Measurements from ENCODE around the gene CYTL1. TPM values are rescaled to one million over a fixed set of nuclear protein-coding genes. Genes with fewer than 3 reads are reported as not detected.

The CYTL1 gene
- total RNA-seq, 1 donor from 2014 or later, result 0.81 TPM

DNA sequence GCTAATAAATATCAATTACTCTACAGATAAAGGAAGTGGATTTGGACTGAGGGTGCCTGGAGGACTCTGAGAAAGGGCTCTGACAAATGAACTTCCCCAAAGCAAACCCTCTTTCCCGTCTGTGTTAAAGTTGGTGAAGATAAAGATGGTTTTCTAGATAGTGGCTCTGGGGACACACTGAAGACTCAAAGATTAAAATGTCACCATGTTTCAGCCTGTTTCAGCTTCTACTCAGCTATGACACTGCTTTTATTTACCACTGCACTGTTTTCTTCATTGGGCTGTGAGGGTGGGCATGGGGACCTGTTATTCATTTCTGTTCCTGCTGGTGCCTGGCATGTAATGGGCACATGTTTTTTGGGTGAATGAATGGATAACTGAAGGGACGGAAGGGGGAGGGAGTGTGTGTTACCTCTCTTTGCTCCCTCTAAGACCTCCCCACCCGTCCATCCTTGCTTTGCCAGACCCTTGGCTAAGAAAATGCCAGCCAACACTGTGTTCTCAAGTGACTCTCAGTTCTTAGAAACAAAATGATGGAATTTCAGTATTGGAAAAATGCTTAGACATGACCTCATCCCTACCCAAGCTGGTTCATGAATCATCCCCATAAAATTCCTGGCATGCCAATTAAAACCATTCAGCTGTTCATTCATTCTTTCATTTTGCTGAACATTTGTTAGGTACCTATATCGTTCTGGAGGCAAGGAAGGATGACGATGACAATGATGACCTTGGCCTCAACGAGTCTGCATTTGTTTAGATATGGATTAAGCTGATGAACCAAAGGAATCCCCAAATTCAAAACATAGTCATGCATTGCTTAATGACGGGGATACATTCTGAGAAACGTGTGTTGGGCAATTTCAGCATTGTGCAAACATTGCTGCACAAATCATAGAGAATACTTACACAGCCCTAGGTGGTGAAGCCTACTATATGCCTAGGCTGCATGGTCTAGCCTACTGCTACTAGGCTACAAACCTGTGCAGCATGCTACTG is 18.6 kb upstream of the CYTL1 start:
- DNase-seq (ENCODE audit: missing footprints), result no peak
- ATAC-seq, result peak; percentile 20
- intact Hi-C loops (cut with DNase I), result no loop called here

DNA sequence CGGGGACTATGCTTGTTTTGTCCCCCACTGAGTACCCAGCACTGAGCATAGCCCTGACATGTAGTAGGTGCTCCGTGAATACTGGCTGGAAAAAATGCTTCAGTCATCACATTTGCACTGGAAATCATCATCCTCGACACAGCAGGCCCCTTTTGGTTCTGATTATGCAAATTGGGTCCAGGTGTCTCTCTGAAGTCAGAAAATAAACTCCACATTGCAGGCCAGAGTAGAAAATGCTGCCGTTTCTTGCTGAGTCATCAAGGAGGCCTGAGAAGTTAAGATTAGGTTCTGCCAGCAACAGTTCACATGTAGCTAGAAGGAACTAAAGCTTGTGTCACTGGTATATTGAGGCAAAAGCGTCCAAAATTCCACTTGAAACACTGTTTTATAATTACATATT is 17.0 kb upstream of the CYTL1 start:
- intact Hi-C loops (cut with DNase I), result no loop called here
- DNase-seq (ENCODE audit: missing footprints) (no peak), ATAC-seq (no peak)

DNA sequence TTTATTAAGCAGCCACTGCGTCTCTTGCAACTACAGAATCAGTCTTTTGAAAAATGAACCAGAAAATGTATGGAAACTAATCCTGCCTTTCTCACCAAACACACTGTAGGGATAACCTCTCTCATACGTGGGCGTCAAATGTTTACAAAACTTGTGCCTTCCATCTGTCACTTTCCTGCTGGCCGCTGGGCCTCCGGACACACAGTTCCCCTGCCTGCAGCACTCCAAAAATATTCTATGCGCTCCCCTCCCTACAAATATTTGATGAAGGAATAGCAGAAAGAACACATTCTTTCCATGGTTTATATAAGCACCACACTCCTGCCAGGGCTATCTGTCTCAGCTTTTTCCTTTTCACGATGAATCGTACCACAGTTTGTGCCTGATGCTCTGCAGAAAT is 14.9 kb upstream of the CYTL1 start:
- ATAC-seq, result no peak
- intact Hi-C loops (cut with DNase I), result no loop called here
- DNase-seq (ENCODE audit: missing footprints), result no peak

DNA sequence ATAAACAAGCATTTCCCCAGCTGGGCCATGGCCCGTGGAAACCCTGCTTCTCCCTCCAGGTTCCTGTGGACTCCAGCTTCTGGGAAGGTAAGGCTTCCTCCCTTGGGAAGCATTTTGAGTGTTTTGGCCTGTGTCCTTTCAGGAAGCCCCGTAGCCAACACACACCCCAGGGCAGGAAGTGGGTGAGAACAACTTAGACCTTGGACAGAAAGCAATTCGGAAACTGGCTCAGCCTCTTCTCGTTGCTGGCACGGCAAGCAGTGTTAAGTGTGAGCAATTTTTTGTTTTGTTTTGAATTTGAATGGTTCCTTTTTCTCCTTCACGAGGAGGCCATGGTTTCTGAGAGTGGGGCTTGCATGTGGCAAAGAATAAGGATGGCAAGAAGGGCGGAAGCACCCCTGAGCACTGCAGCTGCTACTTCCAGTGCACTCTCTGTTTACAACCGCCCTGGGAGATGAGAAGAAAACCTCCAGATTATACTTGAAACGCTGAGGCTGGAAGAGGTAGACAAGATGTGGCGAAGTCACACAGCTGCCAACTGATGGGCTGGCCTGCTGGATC is 14.1 kb upstream of the CYTL1 start:
- intact Hi-C loops (cut with DNase I), result no loop called here
- ATAC-seq (peak; percentile 56), DNase-seq (ENCODE audit: missing footprints) (no peak)

DNA sequence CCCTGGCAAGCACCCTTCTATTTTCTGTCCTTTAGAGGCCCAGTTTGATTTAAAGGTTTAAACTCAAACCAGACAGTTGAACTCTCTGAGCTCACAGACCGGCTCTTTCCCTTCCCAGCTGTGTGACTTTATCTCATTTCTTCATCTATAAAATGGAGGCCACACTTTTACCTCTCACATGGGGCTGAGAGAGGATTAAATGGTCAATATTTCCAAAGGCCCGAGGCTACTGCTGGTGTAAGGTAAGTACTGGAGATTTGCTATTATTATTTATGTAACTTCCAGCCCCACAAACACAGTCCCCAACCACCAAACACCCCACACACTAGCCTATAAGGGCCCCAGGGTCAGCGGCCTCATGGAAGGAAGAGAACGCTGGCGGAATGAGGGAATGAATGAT is 13.6 kb upstream of the CYTL1 start:
- ATAC-seq (no peak), DNase-seq (ENCODE audit: missing footprints) (no peak)
- intact Hi-C loops (cut with DNase I), result no loop called here

DNA sequence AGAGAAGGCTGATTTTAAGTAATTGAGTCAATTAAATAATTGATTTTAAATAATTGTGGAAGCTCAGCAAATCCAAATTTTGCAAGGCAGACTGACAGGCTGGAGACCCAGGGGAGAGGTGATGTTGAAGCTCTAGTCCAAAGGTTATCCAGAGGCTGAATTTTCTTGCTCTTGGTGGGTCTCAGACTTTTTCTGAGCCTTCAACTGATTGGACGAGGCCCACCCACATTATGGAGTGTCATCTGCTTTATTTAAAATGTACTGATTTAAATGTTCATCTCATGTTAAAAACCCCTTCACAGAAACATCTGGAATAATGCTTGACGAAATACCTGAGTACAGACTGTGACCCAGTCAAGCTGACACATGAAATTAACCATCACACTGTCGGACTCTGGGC is 11.7 kb upstream of the CYTL1 start:
- DNase-seq (ENCODE audit: missing footprints) (no peak), ATAC-seq (no peak)
- intact Hi-C loops (cut with DNase I), result no loop called here

DNA sequence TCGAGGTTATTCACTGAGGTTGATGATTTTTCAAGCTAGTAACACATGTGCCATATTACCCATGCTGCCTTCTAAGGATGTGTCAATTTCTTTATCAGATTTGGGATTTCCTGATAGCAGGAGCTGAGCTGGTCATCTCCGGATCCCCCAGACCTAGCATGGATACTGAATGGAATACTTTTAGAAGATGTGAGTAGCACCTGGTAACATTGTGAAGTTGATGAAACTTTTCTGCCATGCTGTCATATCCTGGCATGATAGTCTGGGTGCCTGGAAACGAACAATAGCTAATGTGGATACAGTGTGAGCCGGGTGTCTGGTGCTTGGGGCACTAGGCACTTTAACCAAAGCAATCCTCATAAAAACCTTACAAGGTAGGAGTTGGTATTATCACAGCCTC is 11.0 kb upstream of the CYTL1 start:
- intact Hi-C loops (cut with DNase I), result no loop called here
- ATAC-seq, result no peak
- DNase-seq (ENCODE audit: missing footprints), result no peak

DNA sequence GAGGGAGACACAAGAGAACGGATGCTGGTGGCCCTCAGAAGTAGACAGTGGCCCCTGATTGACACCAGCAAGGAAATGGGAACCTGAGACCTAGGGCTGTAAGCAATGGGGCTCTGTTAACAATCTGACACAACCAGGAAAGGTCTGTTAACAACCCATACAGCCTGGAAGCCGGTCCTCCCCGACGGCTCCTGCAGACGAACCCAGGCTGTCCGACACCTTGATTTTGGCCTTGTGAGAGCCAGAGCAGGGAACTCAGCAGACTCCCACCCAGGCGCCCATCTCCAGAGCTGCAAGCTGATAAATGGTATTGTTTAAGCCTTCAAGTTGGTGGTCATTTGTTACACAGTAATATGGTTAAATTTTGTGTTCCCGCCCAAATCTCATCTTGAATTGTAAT is 10.2 kb upstream of the CYTL1 start:
- intact Hi-C loops (cut with DNase I), result no loop called here
- DNase-seq (ENCODE audit: missing footprints) (no peak), ATAC-seq (no peak)

DNA sequence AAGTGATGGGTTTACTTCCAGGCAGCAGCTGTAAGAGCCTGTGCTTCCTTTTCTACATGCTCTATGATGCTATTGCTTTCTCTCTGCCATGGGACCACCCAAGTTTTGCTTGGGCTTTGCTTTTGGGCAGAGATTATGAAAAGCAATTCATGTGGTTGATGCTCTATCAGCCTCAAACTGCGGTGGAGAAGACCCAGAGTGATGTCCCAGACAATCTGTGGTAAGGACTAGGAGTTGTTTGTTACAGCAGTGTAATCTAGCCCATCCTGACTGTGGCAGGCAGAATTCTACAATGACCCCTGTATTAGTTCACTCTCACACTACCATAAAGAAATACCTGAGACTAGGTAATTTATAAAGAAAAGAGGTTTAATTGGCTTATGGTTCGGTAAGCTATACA is 9.2 kb upstream of the CYTL1 start:
- ATAC-seq (no peak), DNase-seq (ENCODE audit: missing footprints) (no peak)
- intact Hi-C loops (cut with DNase I), result no loop called here

DNA sequence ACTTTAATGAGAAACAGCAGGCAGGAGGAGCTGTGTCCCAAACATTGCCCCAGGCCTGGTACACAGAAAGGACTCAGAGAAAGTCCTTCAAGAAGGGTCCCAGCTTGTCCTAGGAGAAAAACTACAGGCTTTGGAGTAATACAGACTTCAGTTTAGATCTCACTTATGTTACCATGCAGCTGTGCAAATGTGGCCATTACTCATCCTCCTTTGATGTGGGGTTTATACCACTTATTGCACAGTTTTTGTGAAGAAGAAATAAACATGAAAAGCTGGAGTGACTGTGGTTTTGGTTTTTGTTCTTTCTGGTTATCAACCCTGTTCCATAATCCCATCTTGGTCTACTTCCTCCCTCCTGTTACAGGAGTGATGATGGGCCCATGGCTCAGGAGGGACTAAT is 8.1 kb upstream of the CYTL1 start:
- no peak for ATAC-seq
- DNase-seq (ENCODE audit: missing footprints), result no peak
- intact Hi-C loops (cut with DNase I), result no loop called here

DNA sequence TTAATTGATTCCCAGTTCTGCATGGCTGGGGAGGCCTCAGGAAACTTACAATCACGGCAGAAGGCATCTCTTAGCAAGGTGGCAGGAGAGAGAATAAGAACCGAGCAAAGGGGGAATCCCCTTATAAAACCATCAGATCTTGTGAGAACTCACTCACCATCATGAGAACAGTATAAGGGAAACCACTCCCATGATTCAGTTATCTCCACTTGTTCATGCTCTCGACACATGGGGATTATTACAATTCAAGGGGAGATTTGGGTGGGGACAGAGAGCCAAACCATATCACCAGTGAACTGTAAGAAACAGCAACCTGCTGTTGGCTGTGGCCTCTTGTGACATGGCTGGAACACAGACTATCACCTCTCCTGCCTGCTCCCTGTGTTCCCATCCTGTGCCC is 7.1 kb upstream of the CYTL1 start:
- no peak for DNase-seq (ENCODE audit: missing footprints)
- intact Hi-C loops (cut with DNase I), result no loop called here
- no peak for ATAC-seq

DNA sequence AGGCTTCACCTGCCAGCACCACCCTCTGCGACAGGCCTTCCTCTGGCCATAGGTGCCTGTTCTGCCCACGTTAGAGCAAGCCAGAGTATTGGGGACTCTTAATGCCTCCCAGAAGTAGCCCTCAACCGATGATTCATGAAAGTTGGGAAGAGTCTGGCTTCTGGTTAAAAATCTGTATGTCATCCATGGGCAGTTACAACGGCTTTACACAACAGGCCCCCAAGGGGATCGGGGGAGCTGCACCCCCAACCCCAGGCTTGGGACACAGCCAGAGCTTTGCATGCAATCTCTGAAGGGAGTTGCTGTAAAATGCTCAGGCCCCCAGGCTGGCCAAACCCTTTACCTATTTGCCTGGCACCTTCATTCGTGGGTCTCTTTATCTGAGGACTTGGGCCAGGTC is 5.4 kb upstream of the CYTL1 start:
- DNase-seq (ENCODE audit: missing footprints) (no peak), ATAC-seq (no peak)
- intact Hi-C loops (cut with DNase I), result no loop called here

DNA sequence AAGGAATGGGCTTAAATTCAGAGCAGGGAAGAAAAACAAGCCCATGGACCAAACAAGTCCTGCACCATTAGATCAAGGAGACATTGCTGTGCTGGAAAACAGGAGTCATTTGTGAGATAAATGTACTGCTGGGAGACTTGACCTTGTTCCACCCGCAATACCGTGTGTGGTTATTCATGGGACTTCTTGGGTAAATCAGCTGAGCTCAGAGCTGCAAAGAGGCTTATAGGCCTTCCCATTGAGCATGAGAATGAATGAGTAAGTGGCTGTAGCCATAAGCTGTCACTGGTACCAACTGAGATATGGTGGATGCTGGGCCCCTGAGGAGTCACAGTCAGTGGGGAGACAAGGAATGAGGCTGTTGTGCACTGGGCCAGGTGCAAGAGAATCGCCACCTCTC is 2.3 kb upstream of the CYTL1 start:
- intact Hi-C loops (cut with DNase I), result no loop called here
- DNase-seq (ENCODE audit: missing footprints) (no peak), ATAC-seq (no peak)

DNA sequence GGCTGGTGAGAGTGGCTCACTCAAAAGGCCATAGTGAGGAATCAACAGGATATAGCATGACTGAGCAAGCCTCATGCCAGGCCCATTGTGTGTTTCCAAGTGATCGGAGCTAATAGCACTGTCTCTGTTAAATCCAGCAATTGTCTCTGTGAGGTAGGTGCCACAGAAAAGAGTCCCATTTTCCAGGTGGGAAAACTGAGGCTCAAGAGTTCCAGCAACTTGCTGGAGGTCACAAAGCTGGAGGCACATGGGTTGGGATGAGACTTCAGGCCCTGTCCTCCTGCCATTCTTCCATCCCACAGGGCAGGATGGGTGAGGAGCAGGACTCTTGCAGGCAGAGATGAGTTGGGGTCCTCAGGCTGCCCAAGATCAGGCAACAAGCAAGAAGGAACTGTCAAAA is 1.1 kb upstream of the CYTL1 start:
- ATAC-seq (no peak), DNase-seq (ENCODE audit: missing footprints) (no peak)
- intact Hi-C loops (cut with DNase I), result no loop called here

DNA sequence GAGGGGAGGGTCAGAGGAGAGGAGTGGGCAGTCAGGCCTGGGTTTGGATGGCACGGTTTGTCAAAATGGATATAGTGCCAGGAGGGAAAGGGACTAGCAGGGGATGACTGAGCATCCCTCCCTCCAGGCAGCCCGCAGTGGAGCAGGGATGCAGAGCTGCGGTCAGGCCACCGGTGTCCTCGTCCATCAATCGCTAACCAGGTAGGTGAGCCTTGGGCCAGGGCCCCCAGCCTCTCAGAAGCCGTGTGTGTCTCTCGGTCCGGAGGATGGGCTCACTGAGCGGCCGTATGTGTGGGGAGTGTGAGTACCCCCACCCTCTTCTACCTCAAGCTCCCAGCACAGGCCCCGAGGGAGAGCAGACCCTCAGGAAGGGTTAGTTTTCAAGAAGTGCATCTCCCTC is 538 bp upstream of the CYTL1 start:
- DNase-seq (ENCODE audit: missing footprints) (no peak), ATAC-seq (no peak)
- intact Hi-C loops (cut with DNase I), result no loop called here

DNA sequence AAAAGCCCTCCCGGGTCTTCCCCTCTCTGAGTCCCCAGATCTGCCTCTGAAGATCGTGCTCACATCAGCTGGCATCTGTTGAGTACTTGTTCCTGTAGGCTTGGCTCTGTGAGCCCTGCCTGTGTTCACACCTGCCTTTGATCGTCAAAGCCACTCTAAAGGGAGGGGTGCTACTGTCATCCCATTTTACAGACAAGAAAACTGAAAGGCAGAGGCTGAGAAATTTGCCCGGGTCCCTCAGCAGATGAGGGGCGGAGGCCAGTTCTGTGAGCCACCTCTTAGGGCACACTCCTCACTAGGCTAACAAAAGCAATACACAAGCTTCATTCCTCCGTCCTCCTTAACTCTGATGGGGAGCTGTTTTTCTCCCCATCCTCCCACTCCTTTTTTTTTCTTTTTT is 655 bp downstream of the CYTL1 start:
- DNase-seq (ENCODE audit: missing footprints), result no peak
- intact Hi-C loops (cut with DNase I), result no loop called here

DNA sequence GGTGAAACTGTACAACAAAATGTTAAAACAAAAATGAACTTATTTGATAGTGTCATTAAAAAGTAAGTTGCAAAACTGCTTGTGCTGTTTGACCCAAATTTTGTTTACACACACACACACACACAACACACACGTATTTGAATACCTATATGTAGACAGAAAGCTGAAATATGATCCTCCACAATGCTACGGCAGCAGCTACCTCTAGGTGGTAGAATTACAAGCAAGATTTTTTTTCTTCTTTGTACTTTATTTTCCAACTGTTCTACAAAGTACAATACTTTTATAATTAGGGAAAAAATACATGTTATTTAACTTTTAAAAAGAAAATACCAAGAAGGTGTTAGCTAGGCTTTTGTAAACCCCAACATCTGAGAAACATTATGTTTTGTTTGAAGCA is 1.2 kb downstream of the CYTL1 start:
- DNase-seq (ENCODE audit: missing footprints) (no peak), ATAC-seq (no peak)
- intact Hi-C loops (cut with DNase I), result no loop called here

More for the DNA sequence above, 655 bp downstream of the CYTL1 start:
- no peak for ATAC-seq

DNA sequence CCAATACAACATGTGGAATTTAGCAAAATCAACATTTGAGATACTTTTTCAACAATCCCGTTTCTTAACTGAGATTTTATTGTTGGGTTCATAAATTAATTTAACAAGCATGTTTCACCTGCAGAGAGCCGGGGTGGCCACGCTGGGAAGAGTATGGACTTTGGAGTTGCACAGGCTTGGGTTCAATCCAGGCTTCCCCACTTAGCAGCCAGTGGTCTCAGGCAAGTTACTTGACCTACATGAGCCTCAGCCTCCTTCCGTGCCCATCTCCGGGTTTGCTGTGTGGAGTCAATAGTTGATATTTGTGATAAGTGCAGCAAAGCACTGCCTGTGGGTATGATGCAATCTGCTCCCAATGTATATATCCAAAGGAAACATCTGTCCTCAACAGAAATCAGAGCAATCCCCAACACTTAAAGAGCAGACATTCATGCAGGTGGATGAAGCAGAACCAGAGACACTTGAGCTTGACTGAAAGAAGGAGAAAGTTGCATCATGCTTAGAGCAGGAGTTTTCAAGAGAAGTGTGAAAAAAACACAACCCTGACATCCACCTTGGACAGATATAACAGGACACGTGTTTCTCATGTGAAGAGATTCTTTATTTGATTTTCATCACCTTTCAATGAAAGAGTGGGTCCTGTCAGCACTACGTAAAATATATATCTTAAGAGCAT is 5.1 kb downstream of the CYTL1 start:
- DNase-seq (ENCODE audit: missing footprints), result no peak

DNA sequence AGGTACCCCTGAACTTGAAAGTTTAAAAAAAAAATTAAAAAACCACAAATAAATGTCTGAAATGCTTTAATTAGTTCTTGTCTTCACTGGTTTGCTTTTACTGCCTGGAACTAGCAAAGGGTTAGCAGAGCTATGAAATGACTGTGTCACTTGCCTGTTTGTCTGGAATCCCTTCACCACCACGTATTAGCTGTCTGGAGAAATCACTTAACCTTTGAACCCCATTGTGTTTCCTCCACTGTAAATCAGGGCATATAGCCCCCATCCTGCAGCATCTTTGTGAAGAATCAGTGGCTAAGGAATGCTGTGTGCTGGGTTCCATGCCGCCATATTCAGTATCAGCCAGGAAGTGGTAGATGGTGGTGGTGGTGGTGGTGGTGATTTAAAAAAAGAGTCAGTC is 6.3 kb downstream of the CYTL1 start:
- intact Hi-C loops (cut with DNase I), result no loop called here
- DNase-seq (ENCODE audit: missing footprints), result no peak
- no peak for ATAC-seq

More for the DNA sequence above, 5.1 kb downstream of the CYTL1 start:
- ATAC-seq, result no peak
- intact Hi-C loops (cut with DNase I), result no loop called here

DNA sequence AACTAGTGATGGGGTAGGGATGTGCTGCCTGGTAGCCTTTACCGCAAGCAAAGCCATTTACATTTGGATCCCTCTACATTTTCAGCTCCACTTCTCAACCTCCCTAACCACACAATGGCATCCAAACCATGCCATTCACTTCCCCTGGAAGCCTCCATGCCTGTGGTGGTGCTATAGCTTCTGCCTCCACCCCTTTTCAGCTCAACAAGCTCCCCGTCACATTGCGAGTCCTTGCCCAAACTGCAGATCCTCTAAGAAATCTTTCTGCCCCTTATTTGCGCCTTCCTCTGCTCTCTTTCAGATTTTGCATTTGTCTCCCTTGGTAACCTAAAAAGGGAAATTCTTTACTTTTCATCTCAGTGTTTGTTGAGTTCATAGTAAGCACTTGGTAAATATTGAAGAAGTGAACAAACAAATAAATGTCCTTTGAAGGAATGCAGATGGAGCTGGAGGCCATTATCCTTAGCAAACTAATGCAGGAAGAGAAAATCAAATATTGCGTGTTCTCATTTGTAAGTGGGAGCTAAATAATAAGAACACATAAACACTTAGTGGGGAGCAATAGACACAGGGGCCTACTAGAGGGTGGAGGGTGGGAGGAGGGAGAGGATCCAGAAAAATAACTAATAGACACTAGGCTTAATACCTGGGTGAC is 6.9 kb downstream of the CYTL1 start:
- intact Hi-C loops (cut with DNase I), result no loop called here
- DNase-seq (ENCODE audit: missing footprints) (no peak), ATAC-seq (no peak)
